Middle frontal gyrus (tissue), 1 donor: Measurements from ENCODE around the gene DSE.

Experiments
- DNase-seq: peaks from one replicate; pipeline ENCODE4 v3.0.0-alpha.2; 2015; ENCODE audit warnings: low spot score; ENCODE audit errors: extremely low spot score

The DSE gene

DNA sequence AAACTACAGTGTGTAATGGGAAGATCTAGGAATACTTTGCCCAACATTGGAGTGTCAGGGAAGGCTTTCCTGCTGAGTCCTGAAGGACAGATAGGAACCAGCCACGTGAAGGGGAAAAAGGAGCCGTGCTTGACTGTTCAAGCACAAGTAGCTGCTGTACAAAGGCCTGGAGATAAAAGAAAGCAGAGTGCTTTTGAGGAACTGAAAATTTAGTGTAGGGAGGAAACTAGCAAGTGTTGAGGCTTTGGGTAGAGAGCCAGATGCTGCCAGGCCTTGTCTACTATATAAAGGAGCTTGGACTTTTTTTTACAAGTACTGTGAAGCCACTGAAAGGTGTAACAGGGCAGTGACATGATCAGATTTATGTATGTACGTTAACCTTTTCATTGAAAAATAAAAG, 39.0 kb downstream of the DSE start:
- no peak for DNase-seq

DNA sequence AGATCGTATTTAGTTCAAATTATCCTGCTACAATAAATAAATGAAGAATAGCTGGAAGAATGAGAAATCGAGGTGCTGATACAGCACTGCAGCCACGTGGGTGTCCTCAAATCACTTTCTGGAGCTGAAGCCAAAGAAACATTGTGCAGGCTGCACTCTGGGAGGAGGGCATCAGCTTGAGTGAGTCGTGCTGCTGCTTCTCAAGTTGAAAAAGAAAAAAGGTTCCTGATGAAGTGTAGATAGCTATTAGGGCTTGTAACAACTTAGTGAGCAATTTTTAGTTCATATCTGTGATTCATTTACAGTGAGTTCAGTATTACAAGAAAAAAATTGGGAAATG, 40.5 kb downstream of the DSE start:
- no peak for DNase-seq

GRCh38 chr6:116412270-116412669, 41.5 kb downstream of the DSE start:
- DNase-seq, result no peak

DNA sequence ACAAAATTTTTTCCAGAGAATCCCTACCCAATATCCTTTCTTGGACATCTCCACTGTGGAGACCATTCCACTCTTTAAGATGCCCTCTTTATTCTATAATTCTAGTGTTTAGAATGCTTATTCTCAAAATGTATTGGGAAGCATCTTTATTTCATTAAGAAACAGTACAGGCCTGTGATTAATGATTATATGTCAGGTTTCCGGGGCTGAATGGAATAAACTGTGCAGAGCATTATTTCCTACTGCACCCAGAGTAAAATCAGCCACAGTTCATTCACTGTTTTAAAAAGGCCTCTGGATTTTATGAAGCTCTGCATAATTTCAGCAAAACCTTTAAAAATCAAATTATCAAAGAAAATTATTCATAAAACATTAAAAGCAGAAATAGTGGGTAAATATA, 42.6 kb downstream of the DSE start:
- no peak for DNase-seq

DNA sequence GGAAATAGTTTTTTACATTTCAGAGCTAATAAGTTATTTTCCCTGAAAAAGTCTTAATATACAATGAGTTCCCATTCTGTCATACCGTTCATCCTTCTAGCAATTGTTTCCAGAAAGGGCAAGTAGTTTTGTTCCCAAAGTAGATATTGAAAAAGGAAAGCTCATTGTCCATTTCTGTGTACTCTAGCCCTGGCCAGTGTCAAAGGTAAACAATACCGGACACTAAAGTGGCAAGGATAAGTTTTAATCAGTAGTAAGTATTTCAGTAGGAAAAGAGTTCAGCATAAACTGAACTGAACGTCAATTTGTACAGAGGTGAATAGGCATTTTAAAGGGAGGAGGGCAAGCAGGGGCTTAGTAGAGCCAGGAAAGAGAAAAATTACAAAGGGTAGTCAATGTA, 46.9 kb downstream of the DSE start:
- no peak for DNase-seq

- no peak for DNase-seq
Measured at GRCh38 chr6:116419069-116419786, 48.5 kb downstream of the DSE start.

- DNase-seq, result no peak
Measured at GRCh38 chr6:116420341-116420740, 49.6 kb downstream of the DSE start.

DNA sequence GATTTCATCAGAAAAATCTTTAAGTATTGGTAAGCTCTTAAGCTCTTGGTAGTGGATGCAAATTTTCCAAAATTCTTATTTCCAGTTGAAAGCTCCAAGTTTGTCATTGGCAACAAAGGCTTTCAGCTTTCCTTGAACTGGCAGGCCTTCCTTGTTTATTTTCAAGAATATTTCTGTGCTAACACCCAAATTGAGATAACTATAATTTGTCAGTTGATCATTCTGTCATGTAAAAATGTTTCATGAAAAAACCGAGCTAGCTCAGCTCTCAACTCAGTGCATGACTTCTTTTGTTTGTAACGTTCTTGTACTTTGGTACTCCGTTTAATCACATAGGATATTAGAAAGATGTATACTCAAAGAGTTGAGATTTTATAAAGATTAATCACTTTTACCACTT, 51.5 kb downstream of the DSE start:
- DNase-seq, result no peak

DNA sequence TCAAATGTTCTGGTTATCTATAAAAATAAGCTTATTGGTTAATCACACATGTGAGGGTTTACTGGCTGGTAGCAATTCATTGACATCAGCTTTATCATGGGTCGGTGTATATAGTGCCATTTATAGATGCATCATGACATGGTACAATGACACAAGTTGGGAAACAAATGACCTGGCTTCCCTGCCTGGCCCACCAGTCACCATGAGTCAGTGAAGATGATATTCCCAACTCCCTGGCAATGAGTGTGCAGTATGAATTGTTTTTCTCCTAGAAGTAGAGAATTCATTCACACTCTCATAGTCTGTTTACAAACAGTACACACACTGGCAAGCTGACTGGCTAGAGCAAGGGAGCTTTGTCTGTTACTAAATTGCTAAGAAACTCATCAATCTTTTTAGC, 53.3 kb downstream of the DSE start:
- no peak for DNase-seq

GRCh38 chr6:116426551-116426950, 55.8 kb downstream of the DSE start:
- DNase-seq, result no peak

GRCh38 chr6:116429111-116429510, 58.4 kb downstream of the DSE start:
- no peak for DNase-seq

DNA sequence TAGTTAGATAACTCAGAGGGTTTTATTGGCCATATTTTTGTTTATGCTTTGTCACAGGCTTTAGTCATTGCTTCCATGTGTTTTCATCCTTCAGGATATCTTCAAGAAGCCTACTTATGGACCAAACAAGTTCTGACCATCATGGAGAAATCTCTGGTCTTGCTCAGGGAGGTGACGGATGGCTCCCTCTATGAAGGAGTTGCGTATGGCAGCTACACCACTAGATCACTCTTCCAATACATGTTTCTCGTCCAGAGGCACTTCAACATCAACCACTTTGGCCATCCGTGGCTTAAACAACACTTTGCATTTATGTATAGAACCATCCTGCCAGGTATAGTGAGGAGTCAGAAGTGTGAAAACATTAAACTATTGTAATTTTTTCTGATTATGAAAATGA, 60.1 kb downstream of the DSE start:
- DNase-seq, result no peak

- DNase-seq, result no peak
Measured at GRCh38 chr6:116431964-116432595, 61.3 kb downstream of the DSE start.

- no peak for DNase-seq
Measured at GRCh38 chr6:116433206-116433712, 62.5 kb downstream of the DSE start.

- no peak for DNase-seq
Measured at GRCh38 chr6:116434056-116434725, 63.4 kb downstream of the DSE start.

DNA sequence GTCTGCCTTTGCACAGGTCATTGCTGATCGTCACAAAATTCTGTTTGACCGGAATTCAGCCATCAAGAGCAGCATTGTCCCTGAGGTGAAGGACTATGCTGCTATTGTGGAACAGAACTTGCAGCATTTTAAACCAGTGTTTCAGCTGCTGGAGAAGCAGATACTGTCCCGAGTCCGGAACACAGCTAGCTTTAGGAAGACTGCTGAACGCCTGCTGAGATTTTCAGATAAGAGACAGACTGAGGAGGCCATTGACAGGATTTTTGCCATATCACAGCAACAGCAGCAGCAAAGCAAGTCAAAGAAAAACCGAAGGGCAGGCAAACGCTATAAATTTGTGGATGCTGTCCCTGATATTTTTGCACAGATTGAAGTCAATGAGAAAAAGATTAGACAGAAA, 65.8 kb downstream of the DSE start:
- no peak for DNase-seq

DNA sequence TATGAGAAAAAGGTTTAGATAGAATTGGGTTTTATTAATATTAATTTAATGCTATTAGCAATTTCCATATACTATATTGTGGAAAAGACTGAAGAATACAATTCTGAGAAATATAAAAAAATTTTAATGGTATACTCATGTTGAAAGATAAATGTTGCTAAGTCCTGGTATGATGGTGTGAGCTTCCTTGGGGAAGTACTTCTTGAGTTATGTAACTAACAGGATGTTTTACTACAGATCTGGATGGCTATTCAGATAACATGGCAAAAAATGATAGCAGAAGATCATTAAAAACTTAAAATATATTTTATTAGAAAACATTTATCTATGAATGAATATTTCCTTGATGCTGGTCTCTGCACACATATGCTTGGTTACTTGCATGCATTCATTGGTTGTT, 66.9 kb downstream of the DSE start:
- no peak for DNase-seq

GRCh38 chr6:116438590-116439448, 68.1 kb downstream of the DSE start:
- DNase-seq, result no peak

DNA sequence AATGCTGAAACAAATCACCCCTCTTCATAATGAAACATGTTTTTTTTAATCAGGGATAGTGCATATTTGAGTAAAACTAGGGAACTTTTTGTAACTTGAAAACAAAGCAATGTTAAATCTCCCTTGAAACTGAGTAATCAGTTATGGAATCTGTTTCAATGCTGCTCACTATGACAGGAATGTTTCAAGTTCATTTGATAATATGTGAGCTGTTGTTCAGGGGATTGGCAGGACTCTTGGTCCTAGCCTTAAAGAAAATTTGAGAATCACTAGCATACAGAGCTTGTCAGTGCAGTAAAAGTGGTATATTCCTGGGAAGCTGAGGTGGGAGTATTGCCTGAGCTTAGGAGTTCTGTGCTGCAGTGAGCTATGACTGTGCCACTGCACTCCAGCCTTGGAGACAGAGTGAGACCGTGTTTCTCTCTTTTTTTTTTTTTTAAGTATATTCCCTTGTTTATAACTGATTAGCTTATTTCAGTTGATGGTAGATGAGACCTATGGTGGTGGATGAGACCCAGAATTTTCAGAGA, 68.8 kb downstream of the DSE start:
- no peak for DNase-seq

- DNase-seq, result no peak
Measured at GRCh38 chr6:116443105-116443504, 72.4 kb downstream of the DSE start.

- no peak for DNase-seq
Measured at GRCh38 chr6:116444092-116444491, 73.3 kb downstream of the DSE start.
